Measurements from ENCODE around the gene ARHGDIA. TPM values are rescaled to one million over a fixed set of nuclear protein-coding genes. Genes with fewer than 3 reads are reported as not detected.
A peak's percentile ranks its signal among the peaks of the same experiment; 100 is the strongest.

ARHGDIA gene
- total and polyA plus RNA-seq, 8 donors = 57.1 to 435 (median 151) TPM

DNA sequence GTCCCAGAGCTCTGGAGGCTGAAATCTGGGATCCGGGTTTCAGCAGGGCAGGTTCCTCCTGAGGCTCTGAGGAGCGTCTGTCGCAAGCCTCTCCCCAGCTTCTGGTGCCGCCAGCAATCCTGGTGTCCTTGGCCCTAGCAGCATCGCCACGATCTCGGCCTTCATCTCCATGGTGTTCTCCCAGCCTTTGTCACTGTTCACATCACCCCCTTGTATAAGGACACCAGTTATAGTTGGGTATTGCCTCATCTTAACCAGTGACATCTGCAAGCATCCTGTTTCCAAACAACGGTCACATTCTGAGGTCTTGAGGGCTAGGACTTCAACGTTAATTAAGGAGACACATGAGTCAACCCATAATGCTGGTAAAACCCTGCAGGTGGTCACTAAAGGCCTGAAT is 33.5 kb downstream of the ARHGDIA start:
- intact Hi-C loops (cut with DNase I; ENCODE audit: low total_unique reads) = no loop called here
- Histone ChIP-seq H3K36me3 (peaks cover 3 to 7% (median 3%) of the 10 kb centered on the region in 4 donors), H3K27me3 (no peaks in the 10 kb centered on the region), H3K27ac (no peak overlapping the region), H3K4me1 (peaks cover 7 to 25% (median 15%) of the 10 kb centered on the region in 4 donors), H3K4me3 (no peak overlapping the region), H3K9me3 (no peaks in the 10 kb centered on the region)
- TF ChIP-seq EP300 (IDR thresholded peaks at IDR 0.05) (no peak), POLR2AphosphoS5 (IDR thresholded peaks at IDR 0.05) (no peak)
- 67 to 84% (median 78%) methylated on average over 9 of the region's 9 CpGs for WGBS, 5 donors
- no peak for DNase-seq

- H3K36me3 ChIP-seq = no peaks in the 10 kb centered on the region
- no peaks in the 10 kb centered on the region for H3K27me3 ChIP-seq
- peak within 1 kb of the TSS in 4 of 5 donors; percentile 90 to 97 (median 93) for H3K27ac ChIP-seq
- peaks cover 18 to 37% (median 31%) of the 10 kb centered on the region in 4 donors for H3K4me1 ChIP-seq
- peak within 1 kb of the TSS; percentile 64 to 82 (median 80) for H3K4me3 ChIP-seq
- 89 to 94% (median 92%) methylated on average over 17 to 26 of the region's 26 CpGs for WGBS, 5 donors
- intact Hi-C loops (cut with DNase I; ENCODE audit: low total_unique reads) = no loop called here
- no peak for DNase-seq
- TF ChIP-seq POLR2AphosphoS5 (IDR thresholded peaks at IDR 0.05) (no peak), EP300 (IDR thresholded peaks at IDR 0.05) (no peak)
- TF ChIP-seq, protein P1, sequence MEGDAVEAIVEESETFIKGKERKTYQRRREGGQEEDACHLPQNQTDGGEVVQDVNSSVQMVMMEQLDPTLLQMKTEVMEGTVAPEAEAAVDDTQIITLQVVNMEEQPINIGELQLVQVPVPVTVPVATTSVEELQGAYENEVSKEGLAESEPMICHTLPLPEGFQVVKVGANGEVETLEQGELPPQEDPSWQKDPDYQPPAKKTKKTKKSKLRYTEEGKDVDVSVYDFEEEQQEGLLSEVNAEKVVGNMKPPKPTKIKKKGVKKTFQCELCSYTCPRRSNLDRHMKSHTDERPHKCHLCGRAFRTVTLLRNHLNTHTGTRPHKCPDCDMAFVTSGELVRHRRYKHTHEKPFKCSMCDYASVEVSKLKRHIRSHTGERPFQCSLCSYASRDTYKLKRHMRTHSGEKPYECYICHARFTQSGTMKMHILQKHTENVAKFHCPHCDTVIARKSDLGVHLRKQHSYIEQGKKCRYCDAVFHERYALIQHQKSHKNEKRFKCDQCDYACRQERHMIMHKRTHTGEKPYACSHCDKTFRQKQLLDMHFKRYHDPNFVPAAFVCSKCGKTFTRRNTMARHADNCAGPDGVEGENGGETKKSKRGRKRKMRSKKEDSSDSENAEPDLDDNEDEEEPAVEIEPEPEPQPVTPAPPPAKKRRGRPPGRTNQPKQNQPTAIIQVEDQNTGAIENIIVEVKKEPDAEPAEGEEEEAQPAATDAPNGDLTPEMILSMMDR (IDR thresholded peaks at IDR 0.05) = no peak
- no peaks in the 10 kb centered on the region for H3K9me3 ChIP-seq
Observed at GRCh38 chr17:81834831-81835267, 36.3 kb downstream of the ARHGDIA start, which contains the start of gene PPP1R27. Gene PPP1R27 (minus strand): TSS chr17:81835050. CDS start chr17:81834953, 97 bp downstream.

GRCh38 chr17:81833921-81834830 is 37.0 kb downstream of the ARHGDIA start:
- H3K4me1 ChIP-seq = peaks cover 18 to 44% (median 34%) of the 10 kb centered on the region in 4 donors
- WGBS, 5 donors = 81 to 85% (median 82%) methylated on average over 23 to 31 of the region's 31 CpGs
- no peak for DNase-seq
- H3K4me3 ChIP-seq = peak overlapping the region; percentile 64 to 82 (median 80)
- TF ChIP-seq, protein P1 (IDR thresholded peaks at IDR 0.05) = no peak
- TF ChIP-seq EP300 (IDR thresholded peaks at IDR 0.05) = no peak
- no peak for TF ChIP-seq POLR2AphosphoS5 (IDR thresholded peaks at IDR 0.05)
- TF ChIP-seq POLR2A (IDR thresholded peaks at IDR 0.05) = no peak
- no peaks in the 10 kb centered on the region for H3K9me3 ChIP-seq
- no peaks in the 10 kb centered on the region for H3K36me3 ChIP-seq
- intact Hi-C loops (cut with DNase I; ENCODE audit: low total_unique reads) = no loop called here
- no peaks in the 10 kb centered on the region for H3K27me3 ChIP-seq
- peak overlapping the region; percentile 90 to 97 (median 93) for H3K27ac ChIP-seq

DNA sequence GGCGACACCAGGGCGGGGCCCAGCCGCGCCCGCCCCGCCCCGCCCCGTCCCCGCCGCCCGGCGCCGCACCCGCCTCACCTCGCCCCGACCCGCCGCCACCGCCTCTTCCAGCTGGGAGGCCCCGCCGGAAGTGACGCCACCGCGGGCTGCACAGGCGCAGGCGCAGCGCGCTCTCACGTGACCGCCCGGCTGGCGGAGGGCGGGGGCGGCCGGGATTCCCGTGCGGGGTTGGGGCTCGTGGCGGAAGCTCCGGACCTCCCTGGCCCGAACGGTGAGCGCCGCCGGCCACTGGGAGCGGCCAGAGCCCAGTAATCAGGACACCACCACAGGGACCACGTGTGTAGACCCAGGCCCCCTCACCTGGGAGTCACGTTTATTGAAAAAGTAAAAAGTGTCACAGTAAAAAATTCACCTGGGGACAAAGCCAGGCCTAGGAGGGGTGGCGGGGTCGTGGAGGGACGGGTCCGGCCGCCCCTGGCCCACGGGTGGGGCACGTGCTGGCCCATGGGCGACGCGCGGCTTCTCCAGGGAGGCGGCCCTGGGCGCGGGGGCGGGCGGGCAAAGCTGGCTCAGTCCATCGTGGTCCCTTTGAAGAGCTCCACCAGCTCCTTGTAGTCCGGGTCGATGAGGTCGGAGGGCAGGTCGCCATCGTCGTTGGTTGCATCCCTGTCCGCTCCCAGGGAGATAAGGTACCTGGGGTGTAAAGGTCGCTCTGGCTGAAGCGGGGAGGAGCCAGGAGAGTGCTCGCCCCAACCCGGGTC is 37.8 kb downstream of the ARHGDIA start, which contains the start of gene MCRIP1:
MCRIP1 (minus strand) TSS at position 132 of the 761 bp plus-strand sequence. CDS start 8,785 bp downstream, outside the sequence.
- H3K27ac ChIP-seq = peak within 1 kb of the TSS; percentile 90 to 97 (median 93)
- peak; percentile 98 to 99 for DNase-seq
- H3K36me3 ChIP-seq = no peaks in the 10 kb centered on the region
- H3K27me3 ChIP-seq = no peaks in the 10 kb centered on the region
- H3K4me3 ChIP-seq = peak within 1 kb of the TSS; percentile 79 to 87 (median 81)
- intact Hi-C loops (cut with DNase I; ENCODE audit: low total_unique reads) = no loop called here
- peak in 2 of 4 donors; percentile 28 to 85 for TF ChIP-seq POLR2A (IDR thresholded peaks at IDR 0.05)
- no peak for TF ChIP-seq EP300 (IDR thresholded peaks at IDR 0.05)
- peak; percentile 96 to 98 (median 97) for TF ChIP-seq POLR2AphosphoS5 (IDR thresholded peaks at IDR 0.05)
- H3K9me3 ChIP-seq = no peaks in the 10 kb centered on the region
- peaks cover 18 to 52% (median 38%) of the 10 kb centered on the region in 4 donors for H3K4me1 ChIP-seq
- 1 to 3% (median 1%) methylated on average over 33 to 75 of the region's 76 CpGs for WGBS, 5 donors
